DMS 273 (cell line): Measurements from ENCODE around the gene COPZ1.

Experiments
- DNase-seq: peaks from one replicate; lab custom pipeline; 2025; ENCODE audit not compliant: unreplicated experiment; lab: John Stamatoyannopoulos, UW

The COPZ1 gene

GRCh38 chr12:54393207-54393609 is 68.3 kb downstream of the COPZ1 start:
- DNase-seq = peak; percentile 63

GRCh38 chr12:54393743-54394142 is 68.8 kb downstream of the COPZ1 start:
- DNase-seq = no peak

- DNase-seq = peak; percentile 85
Measured at GRCh38 chr12:54394281-54394719, 69.4 kb downstream of the COPZ1 start.

GRCh38 chr12:54394986-54395385 is 70.1 kb downstream of the COPZ1 start:
- DNase-seq = no peak

GRCh38 chr12:54395545-54395944 is 70.6 kb downstream of the COPZ1 start:
- DNase-seq = no peak

- no peak for DNase-seq
Measured at GRCh38 chr12:54397157-54397556, 72.2 kb downstream of the COPZ1 start.

- no peak for DNase-seq
Measured at GRCh38 chr12:54398218-54398617, 73.3 kb downstream of the COPZ1 start.

GRCh38 chr12:54398995-54399793 is 74.3 kb downstream of the COPZ1 start:
- peak; percentile 81 for DNase-seq

GRCh38 chr12:54401119-54401518 is 76.2 kb downstream of the COPZ1 start:
- DNase-seq = no peak
